GM19025 (cell line): Measurements from ENCODE around the gene SRGAP3.

Source experiments
- ATAC-seq: cut with Tn5 transposase; IDR thresholded peaks from one replicate; pipeline ENCODE4 v1.9.1; 2021; ENCODE audit warnings: mild to moderate bottlenecking, low read depth, moderate library complexity; ENCODE audit not compliant: unreplicated experiment

SRGAP3 gene

GRCh38 chr3:9123840-9124239, 125.6 kb downstream of the SRGAP3 start:
- no peak for ATAC-seq

- ATAC-seq: no peak
Measured at GRCh38 chr3:9122732-9123364, 126.6 kb downstream of the SRGAP3 start.

DNA sequence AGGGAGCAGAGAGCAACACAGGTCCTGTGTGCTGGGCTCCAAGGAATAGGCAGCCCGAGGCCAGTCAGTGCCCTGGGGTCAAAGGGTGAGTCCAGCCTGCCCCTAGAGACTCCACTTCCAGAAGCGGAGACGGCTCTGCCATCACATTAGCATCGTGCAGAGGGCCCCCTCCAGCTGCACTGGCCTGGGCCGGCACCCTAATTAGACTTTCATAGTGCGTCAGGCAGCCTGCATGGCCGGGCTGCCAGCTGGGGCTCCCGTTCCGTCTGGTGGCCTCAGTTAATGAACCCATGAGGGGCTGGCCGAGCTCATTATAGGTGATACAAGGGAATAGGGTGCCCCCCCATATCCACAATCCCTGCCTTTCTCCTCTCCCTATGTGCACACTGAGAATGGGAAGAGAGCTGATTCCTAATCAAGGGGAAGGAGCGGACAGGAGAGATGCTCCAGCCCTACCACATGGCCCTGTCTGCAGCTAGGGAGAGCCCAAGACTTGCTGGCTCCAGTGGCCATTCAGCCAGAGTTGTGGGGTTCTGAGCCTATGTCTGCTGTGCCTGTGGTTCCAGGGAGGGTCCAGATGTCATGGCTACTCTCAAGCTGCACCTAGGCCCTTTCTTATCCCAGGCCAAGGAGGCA, 128.0 kb downstream of the SRGAP3 start:
- no peak for ATAC-seq

DNA sequence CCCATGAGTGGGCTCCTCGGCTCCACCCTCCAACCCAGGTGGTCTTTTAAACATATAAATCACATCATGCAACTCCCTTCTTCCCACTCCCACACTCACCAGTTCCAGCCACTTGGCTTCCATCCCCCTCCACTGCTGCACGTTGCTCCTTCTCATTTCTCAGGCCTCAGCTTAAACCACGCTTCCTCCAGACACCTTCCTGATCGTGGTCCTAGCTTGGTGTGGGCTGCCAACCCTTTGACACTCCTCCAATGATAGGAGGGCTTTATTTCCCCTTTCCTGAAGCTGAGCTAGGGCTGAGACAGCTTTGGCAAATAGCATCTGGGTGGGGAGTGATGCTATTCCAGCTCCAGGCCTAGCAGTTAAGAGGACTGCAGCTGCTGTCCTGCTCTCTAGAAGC, 130.1 kb downstream of the SRGAP3 start:
- ATAC-seq: no peak

DNA sequence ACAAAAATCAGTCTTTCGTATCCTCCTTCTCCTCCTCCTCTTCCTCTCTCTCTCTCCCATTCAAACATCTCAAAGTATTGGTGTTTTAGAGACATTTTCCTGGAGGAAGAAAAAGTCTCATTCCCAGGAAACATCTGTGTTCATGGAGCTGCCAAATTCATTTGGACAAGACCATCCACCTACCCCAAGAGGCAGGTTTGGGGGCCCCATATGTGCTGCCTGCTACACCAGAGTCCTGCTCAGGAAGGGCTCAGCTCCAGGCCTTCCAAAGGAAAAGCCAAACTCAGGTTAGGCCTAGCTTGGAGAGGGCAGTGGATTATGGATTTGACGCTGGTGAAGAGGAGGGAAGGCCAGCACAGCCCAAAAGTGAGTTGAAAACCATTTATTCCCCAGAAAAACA, 131.2 kb downstream of the SRGAP3 start:
- ATAC-seq: no peak

DNA sequence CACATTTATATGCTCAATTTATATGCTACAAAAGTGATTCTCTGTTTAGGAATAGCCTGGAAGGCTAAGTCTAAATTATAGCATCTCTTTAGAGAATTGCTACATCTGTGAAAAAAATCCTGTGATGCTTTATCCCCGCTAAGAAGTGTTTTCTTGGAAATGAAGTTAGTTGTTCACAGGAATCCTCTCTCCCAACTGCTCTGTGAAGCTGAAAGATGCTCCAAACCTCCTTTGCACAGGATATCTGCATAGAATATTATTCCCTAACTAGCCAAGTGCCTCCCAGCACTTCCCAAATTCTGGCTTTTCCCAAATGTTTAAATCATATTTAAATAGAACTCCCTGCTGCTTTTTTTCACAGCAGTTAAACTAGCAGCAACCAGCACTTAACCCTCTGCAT, 132.2 kb downstream of the SRGAP3 start:
- no peak for ATAC-seq

GRCh38 chr3:9116336-9116735, 133.1 kb downstream of the SRGAP3 start:
- no peak for ATAC-seq

- ATAC-seq: no peak
Measured at GRCh38 chr3:9115336-9115735, 134.1 kb downstream of the SRGAP3 start.

GRCh38 chr3:9113040-9113439, 136.4 kb downstream of the SRGAP3 start:
- ATAC-seq: no peak

DNA sequence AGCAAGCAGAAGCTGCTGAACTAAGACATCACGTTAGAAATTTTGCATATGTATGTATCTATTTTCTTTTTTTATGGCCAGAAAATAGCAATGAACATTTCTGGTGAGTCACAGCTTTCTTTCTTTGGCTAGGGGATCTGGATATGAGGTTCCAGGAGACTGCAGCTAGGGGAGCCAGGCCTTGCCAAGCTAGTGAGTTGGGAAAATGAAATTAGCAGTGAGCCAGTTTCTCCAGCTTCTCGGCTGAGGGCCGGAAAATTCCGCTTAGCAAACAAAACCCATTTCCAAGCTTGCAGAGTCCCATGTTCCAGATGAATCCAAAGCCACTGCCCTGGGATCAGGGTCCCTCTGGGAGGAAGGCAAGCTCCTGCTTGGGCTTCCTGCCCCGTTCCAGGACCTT, 137.6 kb downstream of the SRGAP3 start:
- ATAC-seq: no peak

DNA sequence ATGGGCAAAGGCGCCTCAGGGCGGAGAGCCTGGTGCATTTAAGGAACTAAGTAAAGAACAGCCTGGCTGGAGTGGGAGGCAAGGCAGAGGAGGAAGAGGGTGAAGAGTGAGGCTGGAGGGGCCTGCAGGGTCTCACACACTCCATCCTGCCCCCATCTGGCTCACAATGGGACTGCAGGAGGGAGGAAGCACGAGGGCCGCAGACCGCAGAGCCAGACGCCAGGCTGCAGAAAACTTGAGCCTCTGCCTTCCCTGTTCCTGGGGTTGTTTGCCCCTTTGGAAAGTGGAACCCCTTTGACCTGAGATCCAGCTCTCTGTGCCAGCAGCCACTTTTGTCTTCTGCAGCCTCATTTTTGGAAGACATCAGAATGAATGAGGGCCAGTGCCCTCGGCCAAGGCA, 138.0 kb downstream of the SRGAP3 start:
- no peak for ATAC-seq

DNA sequence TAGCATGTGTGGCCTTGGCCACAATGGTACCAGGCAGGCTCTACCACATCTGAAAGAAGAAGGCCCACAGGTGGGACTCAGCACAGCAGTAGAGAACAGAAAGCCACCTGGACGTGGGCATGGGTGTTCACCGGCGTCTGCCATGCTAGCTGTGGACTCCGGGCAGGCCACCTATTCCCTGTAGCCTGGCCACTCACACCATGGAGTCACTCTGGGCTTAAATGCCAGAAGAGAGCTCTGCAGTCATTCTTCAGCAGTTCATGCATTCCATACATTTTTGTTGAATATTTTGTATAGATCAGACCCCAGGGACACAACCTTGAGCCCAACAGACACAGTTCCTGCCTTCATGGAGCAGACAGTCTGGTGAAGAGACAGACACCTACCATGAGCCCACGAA, 138.6 kb downstream of the SRGAP3 start:
- ATAC-seq: no peak

DNA sequence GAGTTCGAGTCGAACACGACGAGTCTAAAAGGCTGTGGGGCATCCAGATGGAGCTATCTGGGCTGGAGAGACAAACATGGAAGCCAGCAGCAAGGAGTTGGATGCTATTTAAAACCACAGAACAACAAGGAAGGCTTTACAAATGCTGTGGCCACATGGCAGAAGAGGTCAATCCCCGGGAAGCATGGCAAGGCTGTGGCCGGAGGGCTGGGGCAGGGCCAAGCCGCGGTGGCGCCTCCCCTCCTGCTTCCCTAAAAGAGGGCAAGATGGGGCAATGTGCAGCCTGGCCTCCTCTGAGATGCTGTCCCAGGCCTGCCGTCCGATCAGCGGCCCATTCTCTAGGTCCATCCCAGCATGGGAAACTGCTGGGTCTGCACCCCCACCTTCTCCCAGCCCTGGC, 139.1 kb downstream of the SRGAP3 start:
- no peak for ATAC-seq

DNA sequence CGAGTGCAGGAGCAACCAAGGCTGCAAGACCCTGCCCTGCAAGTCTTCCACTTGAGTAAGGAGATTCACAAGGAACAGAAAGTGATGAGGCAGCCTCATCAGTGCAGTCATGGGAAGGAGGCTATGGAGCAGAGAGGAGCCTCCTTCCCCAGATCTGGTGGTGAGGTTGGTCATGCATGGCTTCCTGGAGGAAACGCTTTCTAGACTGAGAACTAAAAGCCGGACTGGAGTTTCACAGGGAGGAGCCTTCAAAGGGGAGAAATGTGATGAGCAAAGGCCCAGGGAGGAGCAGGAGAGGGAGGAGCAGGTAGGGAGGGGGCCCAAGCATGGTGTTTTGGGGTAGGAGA, 139.9 kb downstream of the SRGAP3 start:
- no peak for ATAC-seq

DNA sequence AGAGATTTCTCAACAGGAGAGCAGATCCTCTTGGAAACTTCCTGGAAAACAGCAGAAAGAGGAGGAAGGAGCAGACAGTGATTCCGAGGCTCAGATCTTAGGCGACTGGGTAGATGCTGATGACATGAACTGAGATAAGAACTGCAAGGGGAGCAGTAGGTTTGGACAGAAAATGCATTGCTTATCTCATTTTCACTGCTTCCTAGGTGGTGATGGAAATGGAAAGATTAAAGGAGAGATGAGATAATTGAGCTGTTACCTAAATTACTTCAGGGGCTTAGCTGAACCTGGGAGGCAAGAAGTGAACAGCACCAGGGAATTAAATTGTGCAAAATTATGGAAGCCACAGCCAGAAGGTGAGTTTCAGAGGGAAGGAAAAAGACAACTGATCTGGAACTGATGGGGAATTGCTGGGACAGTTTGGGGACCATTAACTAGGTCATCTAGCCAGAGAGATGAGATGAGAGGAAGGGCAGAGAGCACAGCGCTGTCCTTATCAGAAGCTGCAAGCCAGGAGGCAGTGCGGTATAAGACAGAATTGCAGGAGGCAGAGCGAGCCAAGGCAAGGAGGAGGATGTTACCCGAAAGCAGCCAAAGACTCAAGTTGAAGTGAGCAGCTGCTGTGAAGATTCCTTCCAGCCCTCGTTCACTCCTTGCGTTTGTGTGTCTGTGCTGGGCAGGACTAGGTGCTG, 140.4 kb downstream of the SRGAP3 start:
- ATAC-seq: no peak

DNA sequence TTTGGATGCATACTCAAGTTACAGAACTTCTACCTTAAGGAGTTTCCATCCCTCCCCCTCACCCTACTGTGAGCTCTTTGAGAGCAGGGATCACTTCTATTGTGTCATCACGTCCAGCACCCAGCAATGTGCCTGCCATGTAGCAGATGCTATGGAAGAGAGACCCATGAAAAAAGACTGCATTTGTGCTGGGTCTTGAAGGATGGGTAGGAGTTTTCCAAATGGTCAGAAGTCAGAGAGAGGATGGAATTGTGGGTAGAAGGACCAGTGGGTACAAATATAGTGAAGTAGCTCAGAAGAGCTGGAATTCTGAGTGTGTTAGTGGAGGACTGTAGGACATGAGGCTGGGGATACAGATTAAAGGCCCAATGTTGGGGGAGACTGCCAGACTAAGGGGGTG, 141.7 kb downstream of the SRGAP3 start:
- no peak for ATAC-seq

DNA sequence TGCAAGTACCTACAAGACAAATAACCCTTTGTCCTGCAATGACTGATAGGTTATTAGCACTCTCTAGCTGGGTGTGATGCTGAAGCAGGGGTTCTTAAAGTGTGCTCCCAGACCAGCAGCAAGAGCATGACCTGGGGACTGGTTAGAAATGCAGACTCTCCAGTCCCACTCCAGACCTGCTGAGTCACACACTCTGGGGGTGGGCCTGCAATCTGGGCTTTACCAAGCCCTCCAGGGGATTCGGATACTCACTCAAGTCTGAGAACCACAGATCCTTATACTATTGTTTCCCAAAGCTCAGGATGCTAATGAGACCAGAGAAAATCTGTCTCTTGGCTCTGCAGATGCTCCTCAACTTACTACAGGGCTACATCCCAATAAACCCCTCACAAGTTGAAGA, 144.0 kb downstream of the SRGAP3 start:
- ATAC-seq: no peak

- ATAC-seq: no peak
Measured at GRCh38 chr3:9104121-9104520, 145.3 kb downstream of the SRGAP3 start.

DNA sequence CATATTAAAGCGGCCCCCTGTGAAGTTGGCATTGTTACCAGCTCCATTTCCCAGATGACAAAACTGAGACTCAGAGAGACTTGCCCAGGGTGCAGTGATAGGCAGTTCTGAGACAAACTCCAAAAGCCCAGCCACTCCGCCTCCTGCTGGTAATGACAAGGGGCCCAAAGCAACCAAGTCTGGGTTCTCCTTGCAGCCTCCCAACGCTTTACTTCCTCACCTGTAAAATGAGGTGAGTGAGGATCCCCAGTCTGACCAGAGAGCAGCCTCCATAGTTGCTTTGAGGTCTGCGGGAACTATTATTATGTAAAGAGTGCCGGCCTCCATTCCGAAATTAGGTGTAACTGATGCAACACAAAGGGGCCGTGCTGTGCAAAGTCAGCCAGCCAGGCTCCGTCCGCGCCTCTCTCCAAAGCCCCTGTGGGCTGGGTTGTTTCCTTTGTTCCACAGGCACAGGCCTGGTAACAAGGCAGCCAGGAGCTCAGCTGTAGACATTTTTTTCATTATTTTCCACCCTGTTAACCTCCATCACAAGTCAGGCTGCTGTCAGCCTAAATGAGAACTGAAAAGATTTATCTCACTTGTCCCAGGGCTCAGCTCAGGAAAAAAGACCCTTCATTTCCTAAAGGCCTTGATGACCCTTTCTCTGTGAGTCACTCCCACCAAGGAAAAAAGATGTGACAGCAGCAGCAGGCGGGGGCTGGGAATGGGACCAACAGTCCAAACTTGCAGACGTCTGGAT, 147.0 kb downstream of the SRGAP3 start:
- ATAC-seq: no peak

GRCh38 chr3:9101286-9101685, 148.2 kb downstream of the SRGAP3 start:
- ATAC-seq: no peak

- no peak for ATAC-seq
Measured at GRCh38 chr3:9100513-9100894, 148.9 kb downstream of the SRGAP3 start.
